NCI-H2107 treated with DMSO at 0.1 percent for 48 hours (cell line): Measurements from ENCODE around the gene ANKRD10.
"Not testable (repeated sequence)": the region's sequence is repeated elsewhere in the genome, so short reads cannot be mapped to it uniquely, and the experiment has no call there.

ENCODE experiments used
- DNase-seq: peaks from one replicate; lab custom pipeline; 2025; ENCODE audit not compliant: unreplicated experiment; lab: John Stamatoyannopoulos, UW

ANKRD10 gene

DNA sequence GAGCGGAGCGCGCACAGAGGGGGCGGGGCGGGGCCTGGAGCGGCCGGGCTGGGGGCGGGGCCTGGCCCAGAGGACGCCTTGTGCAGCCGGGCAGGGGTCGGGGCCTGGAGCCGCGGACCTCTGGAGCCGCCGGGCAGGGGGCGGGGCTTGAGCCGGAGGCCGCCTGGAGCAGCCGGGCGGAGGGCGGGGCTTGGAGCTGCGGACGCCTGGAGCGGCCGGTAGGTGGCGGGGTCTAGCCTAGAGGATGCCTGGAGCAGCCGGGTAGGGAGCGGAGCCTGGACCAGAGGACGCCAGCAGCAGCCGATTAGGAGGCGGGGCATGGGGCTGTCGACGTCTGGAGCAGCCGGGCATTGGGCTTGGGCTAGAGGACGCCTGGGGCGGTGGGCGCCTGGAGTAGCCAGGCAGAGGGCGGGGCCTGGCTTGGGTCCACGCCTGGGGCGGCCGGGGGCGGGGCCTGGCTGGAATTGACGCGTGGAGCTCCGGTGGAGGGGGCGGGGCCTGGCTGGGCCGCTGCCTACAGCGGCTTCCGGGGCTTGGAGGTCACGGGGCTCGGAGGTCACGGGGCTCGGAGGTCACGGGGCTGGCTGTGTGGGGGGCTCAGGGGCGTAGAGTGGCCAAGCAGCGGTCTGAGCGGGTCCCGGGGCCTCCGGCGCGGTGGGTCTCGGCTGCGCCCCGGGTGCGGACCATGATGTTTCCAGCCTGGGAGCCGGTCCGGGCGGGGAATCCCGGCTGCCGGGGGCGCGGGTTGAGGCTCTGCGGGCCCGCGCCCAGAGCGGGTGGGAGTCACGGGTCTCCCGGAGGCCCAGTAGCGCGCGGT lies at the start of gene ANKRD10:
ANKRD10 (minus strand) TSS at position 13 of the 817 bp plus-strand sequence. CDS start 135 bp downstream, outside the sequence.
- peak; percentile 95 for DNase-seq

DNA sequence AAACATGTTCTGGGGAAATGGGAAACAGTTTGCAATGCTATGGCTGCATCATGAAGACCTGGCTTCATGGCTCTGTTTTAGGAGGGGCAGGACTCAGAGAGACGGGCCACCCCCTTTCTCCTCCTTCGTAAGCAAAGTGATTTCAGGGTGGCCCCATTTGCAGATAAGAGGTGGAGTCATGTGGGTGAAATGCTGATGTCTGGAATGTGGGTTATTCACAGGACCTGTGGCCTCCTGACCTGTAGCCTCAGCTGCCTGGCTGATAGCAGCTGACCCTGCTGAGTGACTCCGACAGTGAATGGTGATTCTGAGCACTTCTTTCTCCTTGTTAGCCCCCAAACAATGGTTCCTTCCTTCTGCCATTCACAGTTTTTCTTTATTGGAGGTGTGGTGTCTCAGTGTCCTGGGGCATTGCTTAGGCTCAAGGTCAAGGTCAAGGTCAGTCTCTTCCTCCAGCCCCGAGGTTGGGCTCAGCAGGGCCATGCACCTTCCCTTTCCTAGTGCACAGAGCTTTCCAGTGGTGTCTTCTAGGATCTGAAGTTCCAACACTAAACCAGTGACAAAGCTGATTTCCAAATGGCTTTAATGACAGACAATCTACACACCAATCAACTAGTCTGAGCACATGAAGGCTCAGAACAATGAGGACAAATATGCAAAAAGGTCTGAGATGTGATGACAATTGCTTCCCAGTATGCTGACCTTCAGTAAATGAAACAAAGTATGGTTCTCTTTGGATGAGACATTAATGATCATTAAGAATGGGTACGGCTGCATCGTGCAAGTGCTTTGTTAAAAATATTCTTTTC lies 49.6 kb upstream of the ANKRD10 start:
- DNase-seq, result no peak

DNA sequence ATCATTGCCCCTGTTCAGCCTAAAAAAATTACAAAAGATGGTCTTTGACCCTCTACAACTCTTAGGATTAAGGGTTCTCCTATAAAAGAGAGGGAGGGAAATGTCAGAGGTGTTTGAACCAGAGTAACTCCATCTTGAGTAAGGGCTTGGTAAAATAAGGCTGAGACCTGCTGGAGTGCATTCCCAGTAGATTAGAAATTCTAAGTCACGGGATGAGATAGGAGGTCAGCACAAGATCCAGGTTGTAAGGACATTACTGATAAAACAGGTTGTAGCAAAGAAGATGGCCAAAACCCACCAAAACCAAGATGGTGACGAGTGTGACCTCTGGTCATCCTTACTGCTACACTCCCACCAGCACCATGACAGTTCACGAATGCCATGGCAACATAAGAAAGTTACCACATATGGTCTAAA lies 48.7 kb upstream of the ANKRD10 start:
- no peak for DNase-seq

DNA sequence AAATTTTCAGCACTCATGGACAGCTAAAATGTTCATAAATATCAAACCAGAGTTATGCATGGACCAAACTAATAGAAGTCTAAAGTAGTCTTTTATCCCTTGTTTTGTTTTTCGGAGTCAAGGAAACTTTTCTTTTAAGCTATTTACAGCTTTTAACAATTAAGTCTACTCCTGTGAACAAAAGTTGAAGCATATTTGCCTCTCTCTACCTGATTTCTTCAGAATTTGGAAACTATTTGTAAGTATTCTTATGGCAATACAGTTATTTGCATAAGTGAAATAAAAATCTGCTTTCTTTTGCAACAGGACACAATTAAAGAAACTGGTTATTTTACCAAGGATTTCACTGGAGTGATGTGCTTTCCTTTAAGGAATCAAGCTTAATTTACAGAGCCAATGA lies 47.1 kb upstream of the ANKRD10 start:
- no peak for DNase-seq

- DNase-seq, result no peak
These were observed 45.3 kb upstream of the ANKRD10 start for GRCh38 chr13:110960204-110960603.

DNA sequence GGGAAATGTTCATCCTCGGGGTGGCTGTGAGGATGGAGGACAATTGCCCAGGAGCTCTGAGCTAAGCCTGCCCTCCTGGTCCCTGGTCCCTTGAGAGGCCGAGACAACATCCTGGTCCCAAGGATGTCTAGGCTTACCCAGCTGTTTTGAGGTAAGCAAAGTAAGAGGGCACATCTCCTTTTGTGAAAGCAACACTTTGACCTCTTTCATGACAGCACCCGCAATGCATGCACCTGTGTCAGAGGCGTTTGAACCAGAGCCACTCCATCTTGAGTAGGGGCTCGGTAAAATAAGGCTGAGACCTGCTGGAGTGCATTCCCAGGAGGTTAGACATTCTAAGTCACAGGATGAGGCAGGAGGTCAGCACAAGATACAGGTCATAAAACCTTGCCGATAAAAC lies 43.1 kb upstream of the ANKRD10 start:
- DNase-seq, result no peak

DNA sequence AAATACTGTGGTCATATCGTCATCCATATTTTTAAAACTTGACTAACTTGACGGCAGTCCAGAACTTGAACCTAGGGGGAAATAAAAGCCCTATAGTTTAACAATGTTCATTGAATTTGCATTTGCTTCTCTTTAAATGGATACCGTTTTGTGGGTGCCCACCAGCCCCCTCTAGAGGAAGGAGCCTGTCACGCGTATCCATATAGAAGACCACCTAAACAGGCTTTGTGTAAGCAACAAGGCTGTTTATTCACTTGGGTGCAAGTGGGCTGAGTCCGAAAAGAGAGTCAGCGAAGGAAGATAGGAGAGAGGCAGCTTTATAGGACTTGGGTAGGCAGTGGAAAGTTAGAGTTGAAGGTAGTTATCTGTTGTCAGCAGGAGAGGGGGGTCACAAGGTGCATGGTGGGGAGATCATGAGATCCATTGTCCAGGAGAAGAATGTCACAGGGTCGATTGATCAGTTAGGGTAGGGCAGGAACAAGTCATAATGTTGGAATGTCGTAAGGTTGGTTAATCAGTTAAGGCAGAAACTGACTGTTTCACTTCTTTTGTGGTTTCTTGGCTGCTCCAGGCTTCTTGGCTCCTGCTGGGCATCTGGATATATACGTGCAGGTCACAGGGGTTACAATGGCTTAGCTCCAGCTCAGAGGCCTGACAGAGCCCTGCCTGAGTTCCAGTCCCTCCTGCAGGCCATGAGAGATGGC lies 42.5 kb upstream of the ANKRD10 start:
- no peak for DNase-seq

DNA sequence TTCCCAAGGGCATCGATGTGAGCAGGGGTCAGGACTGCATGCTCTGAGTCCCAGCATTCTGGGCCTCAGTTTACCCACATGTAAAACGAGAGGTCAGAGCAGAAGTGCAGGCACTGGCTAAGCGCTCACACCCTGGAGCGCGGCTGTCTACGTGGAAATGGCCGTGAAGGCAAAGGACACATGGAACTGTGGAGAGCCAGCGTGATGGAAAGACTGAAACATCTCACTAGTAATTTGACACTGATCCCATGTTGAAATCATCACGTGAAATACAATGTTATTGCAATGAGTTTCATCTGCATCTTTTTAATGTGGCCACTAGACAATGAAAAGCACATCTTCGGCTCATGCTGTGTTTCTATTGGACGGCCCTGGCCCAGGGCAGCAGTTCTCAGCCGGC lies 41.3 kb upstream of the ANKRD10 start:
- not testable (repeated sequence) for DNase-seq

GRCh38 chr13:110955608-110956007 lies 40.7 kb upstream of the ANKRD10 start:
- not testable (repeated sequence) for DNase-seq

- not testable (repeated sequence) for DNase-seq
These were observed 40.2 kb upstream of the ANKRD10 start for GRCh38 chr13:110955072-110955503.

DNA sequence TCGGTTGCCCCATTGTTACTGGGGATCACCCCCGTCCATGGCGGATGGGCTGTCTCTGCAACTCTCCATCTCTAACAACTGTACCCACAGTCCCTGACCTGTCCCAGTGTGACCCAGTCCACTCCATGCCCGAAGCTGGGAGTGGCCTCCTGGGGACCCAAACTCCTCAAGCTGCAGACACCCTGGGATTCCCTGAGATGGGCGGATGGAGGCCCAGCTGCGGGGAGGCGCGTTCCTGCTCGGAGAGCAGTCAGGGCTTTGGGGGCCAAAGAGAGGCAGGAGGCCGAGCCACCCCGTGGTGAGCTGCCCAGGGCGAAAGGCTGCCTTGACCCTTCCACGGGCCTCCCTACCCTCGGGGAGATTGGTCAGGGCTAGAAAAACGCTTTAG lies 39.7 kb upstream of the ANKRD10 start:
- not testable (repeated sequence) for DNase-seq

DNA sequence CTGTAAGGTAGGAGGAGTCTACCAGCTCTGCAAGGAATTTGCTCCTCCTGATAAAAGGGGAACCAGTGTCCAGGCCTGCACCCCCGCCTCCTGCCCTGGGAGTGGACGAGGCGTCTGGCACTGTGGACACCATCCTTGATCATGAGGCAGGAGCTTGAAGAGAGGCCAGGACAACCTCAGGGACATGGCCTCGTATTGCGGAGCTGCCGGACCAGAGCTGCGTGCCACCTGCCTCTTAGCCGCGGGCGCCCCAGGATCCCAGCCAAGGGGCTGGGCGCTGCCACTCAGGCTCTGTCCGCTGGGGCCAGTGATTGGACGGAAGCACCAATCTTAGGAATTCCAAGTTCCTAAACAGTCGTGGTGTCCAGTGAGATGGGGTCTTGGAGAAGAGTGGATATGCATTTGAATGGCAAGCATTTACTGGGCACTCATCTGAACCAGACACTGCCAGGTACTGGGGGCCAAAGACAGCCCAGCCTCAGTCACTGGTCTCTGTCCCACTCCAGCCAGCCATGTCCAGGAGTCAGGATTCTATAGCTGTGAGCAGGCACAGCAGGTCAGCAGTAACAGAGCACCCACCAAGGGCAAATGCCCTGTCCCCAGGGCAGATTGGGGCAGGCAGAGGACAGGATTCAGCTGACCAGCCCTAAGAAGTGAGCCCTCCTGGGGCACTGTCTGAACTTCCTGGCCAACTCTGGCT lies 39.1 kb upstream of the ANKRD10 start:
- no peak for DNase-seq

DNA sequence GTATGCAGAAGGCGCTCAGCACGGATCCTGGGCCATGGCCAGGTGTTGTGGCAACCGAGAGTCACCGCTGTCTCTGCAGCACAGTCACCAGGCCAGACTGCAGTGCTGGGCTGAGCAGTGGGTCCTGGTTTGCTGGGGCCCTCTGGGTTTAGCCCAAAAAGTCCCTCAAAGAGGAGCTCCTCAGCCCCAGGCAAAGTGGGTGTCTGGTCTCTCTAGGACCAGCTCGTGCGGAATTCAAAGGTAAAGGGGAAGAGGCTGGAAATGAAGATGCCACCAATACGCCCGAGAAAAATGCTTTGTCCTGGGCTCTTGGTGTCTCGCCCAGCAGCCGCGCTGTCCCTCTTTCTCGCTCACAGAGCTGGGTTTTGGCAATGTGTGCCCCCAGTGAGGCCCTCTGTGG lies 38.5 kb upstream of the ANKRD10 start:
- DNase-seq, result no peak

DNA sequence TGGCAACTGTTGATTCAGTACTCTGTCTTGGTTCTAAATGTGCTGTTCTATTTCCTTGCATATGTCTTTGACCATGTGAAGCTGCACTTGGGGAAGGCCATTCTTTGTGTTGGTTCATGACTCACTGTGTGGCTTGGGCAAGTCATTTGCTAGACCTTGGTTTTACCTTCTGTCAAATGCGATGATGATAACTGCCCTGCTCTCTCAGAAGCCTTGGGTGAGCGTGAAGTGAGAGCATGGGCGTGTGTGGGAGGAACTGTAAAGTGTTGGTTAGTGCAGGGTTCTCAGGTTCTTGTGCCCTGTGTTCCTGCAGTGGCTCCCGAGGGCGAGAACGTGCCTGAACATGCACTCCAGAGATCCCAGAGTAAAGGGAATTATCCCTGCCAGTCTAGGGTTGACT lies 37.3 kb upstream of the ANKRD10 start:
- DNase-seq, result not testable (repeated sequence)

- peak; percentile 39 for DNase-seq
These were observed 36.1 kb upstream of the ANKRD10 start for GRCh38 chr13:110950819-110951570.

DNA sequence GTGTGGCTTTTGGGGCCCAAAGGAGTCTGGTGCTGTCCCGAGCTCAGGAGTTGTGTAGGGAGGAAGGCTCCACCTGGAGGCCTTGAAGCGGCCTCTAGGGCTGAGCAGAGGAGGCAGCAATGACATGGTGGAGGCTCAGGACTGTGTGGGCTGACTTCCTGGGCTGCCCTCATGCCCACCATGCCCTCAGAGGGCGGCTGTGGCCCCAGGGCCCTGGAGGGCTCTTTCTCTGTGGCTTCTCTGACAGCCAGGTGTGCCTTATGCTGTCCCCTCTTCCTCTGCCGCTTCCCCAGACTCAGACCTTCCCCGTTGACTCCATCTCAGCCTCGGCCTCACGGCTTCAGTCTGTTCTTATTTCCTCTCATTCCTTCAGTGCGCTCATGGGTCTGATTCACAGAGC lies 35.5 kb upstream of the ANKRD10 start:
- no peak for DNase-seq

- DNase-seq, result no peak
These were observed 34.8 kb upstream of the ANKRD10 start for GRCh38 chr13:110949628-110950027.

DNA sequence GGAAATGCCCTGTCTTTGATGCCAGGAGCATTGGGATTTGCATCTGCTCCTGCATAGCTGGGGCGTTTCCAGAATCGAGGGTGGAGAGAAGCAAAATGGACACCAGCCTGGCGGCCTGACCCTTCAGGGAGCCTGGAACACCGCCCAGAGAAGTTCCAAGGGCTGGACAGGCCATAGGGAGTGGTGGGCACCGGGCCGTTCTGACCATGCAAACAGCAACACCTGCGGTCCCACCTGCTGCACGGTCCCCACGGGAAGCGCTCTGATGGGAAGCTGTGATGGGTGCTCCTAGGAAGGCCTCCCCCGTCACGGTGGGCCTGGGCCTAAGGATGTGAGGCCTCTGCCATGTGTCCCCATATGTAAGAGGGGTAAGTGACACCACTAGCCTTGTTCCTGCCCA lies 34.2 kb upstream of the ANKRD10 start:
- no peak for DNase-seq

- DNase-seq, result not testable (repeated sequence)
These were observed 32.5 kb upstream of the ANKRD10 start for GRCh38 chr13:110947338-110947737.

DNA sequence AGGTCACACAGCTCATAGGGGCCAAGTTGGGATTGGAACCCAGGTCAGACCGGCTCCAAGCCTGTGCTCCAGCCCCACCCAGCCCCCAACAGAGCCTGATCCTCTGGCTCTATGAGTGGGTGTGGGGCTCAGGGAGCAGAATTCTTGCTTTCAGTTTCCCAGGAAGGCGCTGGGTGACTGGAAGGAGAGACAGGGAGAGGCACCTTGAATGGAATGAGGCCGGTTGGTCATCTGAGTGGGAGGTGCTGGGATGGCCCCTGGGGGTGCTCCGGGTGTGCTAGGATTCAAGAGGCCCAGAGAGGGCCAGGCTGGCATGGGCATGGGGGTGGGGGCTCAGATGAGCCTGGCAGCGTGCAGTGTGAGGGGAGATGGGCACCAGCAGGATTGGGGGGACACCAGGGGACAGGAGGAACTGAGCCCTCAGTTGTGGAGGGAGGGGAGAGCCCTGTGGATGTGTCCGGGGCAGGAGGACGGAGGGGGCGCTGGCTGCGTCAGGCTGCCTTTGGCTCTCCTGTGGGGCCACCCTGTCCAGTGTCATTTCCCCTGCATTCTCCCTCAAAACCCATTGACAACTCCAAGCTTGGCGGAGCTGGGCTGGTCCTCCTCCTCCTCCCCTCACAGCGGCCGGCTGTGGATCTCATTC lies 31.2 kb upstream of the ANKRD10 start:
- DNase-seq, result no peak
